Stimulated activated effector memory CD8-positive, alpha-beta T cell treated with anti-CD3 and anti-CD28 coated beads, Interleukin-12 subunit alpha, Interleukin-12 subunit beta, amount 100 ng/mL, for 72 hours (primary cell): Measurements from ENCODE around the gene EPHA8.

ENCODE experiments used
- ATAC-seq: fragments of 150-1000 bp; cut with Tn5 transposase; 2 replicates; pipeline ENCODE4 v1.10.0; 2021
- DNase-seq, 2 donors: peaks; one replicate each; pipeline ENCODE4 v3.0.0; 2021 to 2022; ENCODE audit warnings: low spot score in 2 of 2
- H3K27ac Mint-ChIP-seq: one replicate; pipeline ENCODE4 v1.8.0; 2022; ENCODE audit warnings: mild to moderate bottlenecking, mixed read lengths
- H3K36me3 Mint-ChIP-seq: one replicate; pipeline ENCODE4 v1.8.0; 2022; ENCODE audit warnings: mild to moderate bottlenecking, mixed read lengths
- H3K4me1 Mint-ChIP-seq: one replicate; pipeline ENCODE4 v1.8.0; 2022; ENCODE audit warnings: mixed read lengths
- H3K4me3 Mint-ChIP-seq: one replicate; pipeline ENCODE4 v1.8.0; 2022; ENCODE audit warnings: mild to moderate bottlenecking, mixed read lengths
- H3K9me3 Mint-ChIP-seq: one replicate; pipeline ENCODE4 v1.8.0; 2022; ENCODE audit warnings: mixed read lengths

Gene EPHA8

DNA sequence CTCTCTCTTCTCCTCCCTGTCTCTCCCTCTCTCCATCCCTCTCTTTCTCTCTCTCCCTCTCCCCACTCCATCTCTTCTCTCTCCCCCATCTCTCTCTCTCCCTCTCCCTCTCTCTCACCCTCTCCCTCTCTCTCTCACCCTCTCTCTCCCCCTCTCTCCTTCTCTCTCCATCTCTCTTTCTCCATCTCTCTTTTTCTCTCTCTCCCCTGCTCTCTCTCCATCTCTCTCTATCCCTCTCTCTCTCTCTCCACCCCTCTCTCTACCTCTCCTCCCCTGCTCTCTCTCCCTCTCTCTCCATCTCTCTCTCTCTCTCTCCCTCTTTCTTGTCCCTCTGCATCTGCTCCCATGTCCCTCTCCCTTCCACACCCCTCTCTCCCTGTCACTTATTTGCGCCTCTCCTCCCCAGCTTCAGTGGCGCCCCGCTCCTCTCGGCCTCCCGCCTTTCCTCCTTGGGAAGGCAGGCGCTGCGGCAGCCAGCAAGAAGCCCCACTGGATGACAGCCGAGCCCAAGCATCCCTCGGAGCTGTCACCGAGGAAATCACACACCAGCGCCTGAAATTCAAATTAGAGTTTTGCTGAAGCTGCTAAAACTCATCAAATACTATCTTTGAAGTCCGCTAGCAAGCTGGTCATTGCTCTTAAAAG, 15.3 kb upstream of the EPHA8 start:
- no peaks in the 10 kb centered on the region for H3K4me1 Mint-ChIP-seq
- H3K36me3 Mint-ChIP-seq = no peaks in the 10 kb centered on the region
- no peak overlapping the region for H3K4me3 Mint-ChIP-seq
- H3K27ac Mint-ChIP-seq = no peak overlapping the region
- DNase-seq = no peak
- no peak for ATAC-seq
- H3K9me3 Mint-ChIP-seq = no peaks in the 10 kb centered on the region

- no peak for DNase-seq
- H3K36me3 Mint-ChIP-seq = no peaks in the 10 kb centered on the region
- no peaks in the 10 kb centered on the region for H3K9me3 Mint-ChIP-seq
- no peak overlapping the region for H3K27ac Mint-ChIP-seq
- H3K4me1 Mint-ChIP-seq = no peaks in the 10 kb centered on the region
- no peak for ATAC-seq
- H3K4me3 Mint-ChIP-seq = no peak overlapping the region
Measured at GRCh38 chr1:22550021-22550420, 13.3 kb upstream of the EPHA8 start.

GRCh38 chr1:22551591-22551990, 11.7 kb upstream of the EPHA8 start:
- Mint-ChIP-seq H3K27ac (no peak overlapping the region), H3K4me1 (peaks cover 1% of the 10 kb centered on the region), H3K4me3 (no peak overlapping the region), H3K9me3 (no peaks in the 10 kb centered on the region), H3K36me3 (no peaks in the 10 kb centered on the region)
- ATAC-seq (no peak), DNase-seq (no peak)

GRCh38 chr1:22552021-22552420, 11.3 kb upstream of the EPHA8 start:
- Mint-ChIP-seq H3K36me3 (no peaks in the 10 kb centered on the region), H3K9me3 (no peaks in the 10 kb centered on the region), H3K4me3 (no peak overlapping the region), H3K4me1 (peaks cover 5% of the 10 kb centered on the region), H3K27ac (no peak overlapping the region)
- no peak for ATAC-seq
- no peak for DNase-seq

- H3K36me3 Mint-ChIP-seq = no peaks in the 10 kb centered on the region
- no peaks in the 10 kb centered on the region for H3K9me3 Mint-ChIP-seq
- peaks cover 5% of the 10 kb centered on the region for H3K4me1 Mint-ChIP-seq
- no peak for DNase-seq
- H3K27ac Mint-ChIP-seq = no peak overlapping the region
- no peak overlapping the region for H3K4me3 Mint-ChIP-seq
- ATAC-seq = no peak
Measured at GRCh38 chr1:22553104-22553880, 10.0 kb upstream of the EPHA8 start.

- ATAC-seq = peak; percentile 24
- H3K27ac Mint-ChIP-seq = no peak overlapping the region
- H3K36me3 Mint-ChIP-seq = no peaks in the 10 kb centered on the region
Measured at GRCh38 chr1:22553991-22554522, 9.2 kb upstream of the EPHA8 start.

GRCh38 chr1:22555371-22555656, 8.0 kb upstream of the EPHA8 start:
- H3K27ac Mint-ChIP-seq = no peak overlapping the region
- ATAC-seq (no peak), DNase-seq (no peak)
- no peak overlapping the region for H3K4me3 Mint-ChIP-seq
- peaks cover 5% of the 10 kb centered on the region for H3K4me1 Mint-ChIP-seq
- H3K36me3 Mint-ChIP-seq = no peaks in the 10 kb centered on the region
- no peaks in the 10 kb centered on the region for H3K9me3 Mint-ChIP-seq

More at GRCh38 chr1:22553991-22554522, 9.2 kb upstream of the EPHA8 start:
- Mint-ChIP-seq H3K4me3 (no peak overlapping the region), H3K4me1 (peaks cover 5% of the 10 kb centered on the region), H3K9me3 (no peaks in the 10 kb centered on the region)
- DNase-seq = no peak

DNA sequence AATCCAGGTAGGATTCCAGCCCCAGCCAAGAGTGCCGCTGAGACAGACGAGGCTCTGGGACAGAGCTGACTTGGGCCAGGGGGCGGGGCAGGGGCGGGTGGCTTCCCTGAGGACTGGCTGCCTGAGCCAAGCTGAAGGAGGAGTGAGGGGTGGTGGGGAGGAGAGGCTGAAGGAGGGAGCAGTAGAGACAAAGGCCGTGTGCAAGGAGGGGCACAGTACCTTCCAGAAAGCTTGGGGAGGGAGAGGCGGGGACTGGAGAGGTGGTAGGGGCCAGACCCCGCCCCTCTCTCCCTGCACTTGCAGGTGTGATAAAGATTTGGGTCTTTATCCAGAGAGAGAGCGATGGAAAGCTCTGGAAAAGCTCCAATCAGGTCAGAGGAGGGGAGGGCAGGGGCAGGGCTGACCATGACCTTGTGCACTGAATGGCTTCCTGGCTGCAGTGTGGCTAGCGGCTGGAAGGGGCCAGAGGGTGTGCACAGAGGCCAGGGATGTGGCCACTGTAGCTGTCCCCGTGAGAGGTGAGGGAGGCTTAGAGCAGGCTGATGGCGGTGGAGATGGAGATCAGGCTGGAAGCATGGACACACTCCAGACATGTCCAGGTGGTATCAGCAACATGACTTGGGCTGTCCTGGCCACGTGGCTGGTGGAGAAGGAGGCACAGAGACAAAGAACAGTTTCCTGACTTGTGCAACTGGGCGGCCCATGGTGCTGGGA, 6.7 kb upstream of the EPHA8 start:
- Mint-ChIP-seq H3K36me3 (no peaks in the 10 kb centered on the region), H3K27ac (no peak overlapping the region), H3K4me1 (peaks cover 5% of the 10 kb centered on the region), H3K9me3 (no peaks in the 10 kb centered on the region), H3K4me3 (no peak overlapping the region)
- no peak for DNase-seq
- no peak for ATAC-seq

GRCh38 chr1:22557341-22557950, 5.8 kb upstream of the EPHA8 start:
- ATAC-seq = no peak
- peaks cover 5% of the 10 kb centered on the region for H3K4me1 Mint-ChIP-seq

GRCh38 chr1:22563671-22564602, 648 bp downstream of the EPHA8 start:
- ATAC-seq = no peak
- Mint-ChIP-seq H3K4me3 (no peak overlapping the region), H3K36me3 (no peaks in the 10 kb centered on the region)

More at GRCh38 chr1:22557341-22557950, 5.8 kb upstream of the EPHA8 start:
- DNase-seq = no peak
- Mint-ChIP-seq H3K4me3 (no peak overlapping the region), H3K9me3 (no peaks in the 10 kb centered on the region), H3K36me3 (no peaks in the 10 kb centered on the region), H3K27ac (no peak overlapping the region)

DNA sequence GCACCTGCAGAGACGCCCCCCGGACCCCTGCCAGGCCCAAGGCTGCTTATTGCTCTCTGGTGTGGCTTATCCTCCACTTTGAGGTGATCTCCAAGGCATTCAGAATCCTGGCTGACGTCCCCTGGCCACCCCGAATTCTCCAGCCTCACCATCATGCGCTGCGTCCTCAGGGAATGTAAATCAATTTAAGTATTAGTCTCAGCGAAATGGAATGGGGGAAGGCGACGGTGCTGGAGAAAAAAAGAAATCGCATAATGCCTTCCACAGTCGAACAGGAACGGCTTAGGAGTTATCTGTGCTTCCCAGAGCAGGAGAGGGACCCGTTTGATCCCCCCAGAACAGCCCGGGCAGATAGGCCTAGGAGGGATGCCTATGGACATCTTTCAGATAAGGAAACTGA, 2.9 kb downstream of the EPHA8 start:
- H3K4me1 Mint-ChIP-seq = no peaks in the 10 kb centered on the region
- no peaks in the 10 kb centered on the region for H3K36me3 Mint-ChIP-seq
- H3K9me3 Mint-ChIP-seq = no peaks in the 10 kb centered on the region
- H3K27ac Mint-ChIP-seq = no peak overlapping the region
- H3K4me3 Mint-ChIP-seq = no peak overlapping the region
- ATAC-seq (no peak), DNase-seq (no peak)

More at GRCh38 chr1:22563671-22564602, 648 bp downstream of the EPHA8 start:
- Mint-ChIP-seq H3K4me1 (no peaks in the 10 kb centered on the region), H3K27ac (no peak overlapping the region), H3K9me3 (no peaks in the 10 kb centered on the region)
- no peak for DNase-seq

GRCh38 chr1:22567197-22567596, 3.9 kb downstream of the EPHA8 start:
- H3K4me3 Mint-ChIP-seq = no peak overlapping the region
- H3K4me1 Mint-ChIP-seq = no peaks in the 10 kb centered on the region

GRCh38 chr1:22567994-22568393, 4.7 kb downstream of the EPHA8 start:
- H3K27ac Mint-ChIP-seq = no peak overlapping the region
- ATAC-seq (no peak), DNase-seq (no peak)
- no peak overlapping the region for H3K4me3 Mint-ChIP-seq
- no peaks in the 10 kb centered on the region for H3K9me3 Mint-ChIP-seq
- no peaks in the 10 kb centered on the region for H3K36me3 Mint-ChIP-seq
- H3K4me1 Mint-ChIP-seq = no peaks in the 10 kb centered on the region

More at GRCh38 chr1:22567197-22567596, 3.9 kb downstream of the EPHA8 start:
- no peak for ATAC-seq
- DNase-seq = no peak
- no peaks in the 10 kb centered on the region for H3K9me3 Mint-ChIP-seq
- no peak overlapping the region for H3K27ac Mint-ChIP-seq
- no peaks in the 10 kb centered on the region for H3K36me3 Mint-ChIP-seq

DNA sequence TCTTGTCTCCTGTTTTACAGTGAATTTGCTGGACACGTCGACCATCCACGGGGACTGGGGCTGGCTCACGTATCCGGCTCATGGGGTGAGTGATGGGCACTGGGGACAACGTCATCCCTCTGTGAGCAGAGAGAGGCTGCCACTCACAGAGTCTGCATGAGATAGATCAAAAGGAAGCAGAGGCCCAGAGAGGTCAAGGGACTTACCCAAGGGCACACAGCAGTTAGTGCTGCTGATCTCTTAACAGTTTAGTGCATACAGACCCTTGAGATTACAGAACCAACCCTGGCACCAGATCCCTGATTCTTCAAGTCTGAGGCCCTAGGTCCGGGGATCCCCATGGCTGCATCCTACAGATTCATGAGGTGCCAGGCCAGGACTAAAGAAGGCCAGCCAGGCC, 6.0 kb downstream of the EPHA8 start:
- Mint-ChIP-seq H3K4me1 (no peaks in the 10 kb centered on the region), H3K27ac (no peak overlapping the region), H3K9me3 (no peaks in the 10 kb centered on the region), H3K36me3 (no peaks in the 10 kb centered on the region), H3K4me3 (no peak overlapping the region)
- no peak for ATAC-seq
- DNase-seq = no peak
